Ectodermal cell (in vitro differentiated cells): ENCODE data around the gene SCAF8.
"Not testable (repeated sequence)": the region's sequence is repeated elsewhere in the genome, so short reads cannot be mapped to it uniquely, and the experiment has no call there.

Source experiments
- H3K27ac ChIP-seq: 2 replicates; pipeline ENCODE4 v1.7.0; 2013; ENCODE audit warnings: mild to moderate bottlenecking, low read depth, low read length; ENCODE audit not compliant: insufficient read depth, poor library complexity, severe bottlenecking
- H3K27me3 ChIP-seq: 2 replicates; pipeline ENCODE4 v1.7.0; 2013; ENCODE audit warnings: mild to moderate bottlenecking, low read length; ENCODE audit not compliant: insufficient read depth, control insufficient read depth, poor library complexity, severe bottlenecking
- H3K36me3 ChIP-seq: one replicate; pipeline ENCODE4 v1.7.0; 2013; ENCODE audit warnings: low read length; ENCODE audit not compliant: control insufficient read depth, insufficient read depth
- H3K4me1 ChIP-seq: one replicate; pipeline ENCODE4 v1.7.0; 2013; ENCODE audit warnings: low read length; ENCODE audit not compliant: control insufficient read depth, insufficient read depth
- H3K4me3 ChIP-seq: 2 replicates; pipeline ENCODE4 v1.7.0; 2013; ENCODE audit warnings: low read depth, low read length, control low read depth; ENCODE audit not compliant: insufficient read depth
- H3K9me3 ChIP-seq: 2 replicates; pipeline ENCODE4 v1.7.0; 2013; ENCODE audit warnings: mild to moderate bottlenecking, low read length, moderate library complexity; ENCODE audit not compliant: control insufficient read depth
- WGBS, 2 experiments: methylation state at CpG; one replicate each; pipeline ENCODE4 v1.1.7; 2013; ENCODE audit warnings: missing lambda C conversion rate in 2 of 2; 5-methylcytosine and 5-hydroxymethylcytosine counted together

The SCAF8 gene

GRCh38 chr6:154706389-154706788, 26.8 kb upstream of the SCAF8 start:
- Histone ChIP-seq H3K4me3 (no peak overlapping the region), H3K27ac (no peak overlapping the region), H3K9me3 (no peaks in the 10 kb centered on the region), H3K36me3 (no peaks in the 10 kb centered on the region), H3K27me3 (no peaks in the 10 kb centered on the region), H3K4me1 (no peaks in the 10 kb centered on the region)
- WGBS, 2 experiments = 90 to 98% methylated on average over 1 to 2 of the region's 2 CpGs

DNA sequence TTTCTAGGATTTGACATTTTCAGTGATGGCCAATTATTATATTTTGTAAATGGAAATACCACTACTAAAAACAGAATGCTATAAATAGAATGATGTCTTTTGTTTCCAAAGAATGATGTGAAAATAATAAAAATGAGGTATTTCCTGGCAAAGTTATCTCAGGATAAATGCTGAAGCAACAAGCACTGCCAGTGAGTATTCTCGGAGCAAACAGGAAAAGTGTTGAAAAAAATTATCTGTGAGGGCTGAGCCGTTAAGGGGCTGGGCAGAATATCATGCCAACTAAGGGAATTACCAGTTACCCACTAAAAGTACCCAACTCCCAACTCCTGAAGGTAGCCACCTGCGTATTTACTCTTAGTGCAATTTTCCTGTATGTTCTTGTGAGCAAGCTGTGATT, 23.6 kb upstream of the SCAF8 start:
- Histone ChIP-seq H3K27me3 (no peaks in the 10 kb centered on the region), H3K4me1 (no peaks in the 10 kb centered on the region), H3K4me3 (no peak overlapping the region), H3K9me3 (no peaks in the 10 kb centered on the region), H3K27ac (no peak overlapping the region), H3K36me3 (no peaks in the 10 kb centered on the region)
- WGBS, 2 experiments = 93 to 97% methylated on average over 2 to 3 of the region's 3 CpGs

- Histone ChIP-seq H3K36me3 (no peaks in the 10 kb centered on the region), H3K27ac (no peak overlapping the region), H3K4me3 (no peak overlapping the region), H3K9me3 (no peaks in the 10 kb centered on the region), H3K4me1 (no peaks in the 10 kb centered on the region), H3K27me3 (no peaks in the 10 kb centered on the region)
- WGBS, 2 experiments = 86 to 94% methylated on average over 1 to 2 of the region's 2 CpGs
Measured at GRCh38 chr6:154710689-154711088, 22.5 kb upstream of the SCAF8 start.

GRCh38 chr6:154715446-154715845, 17.8 kb upstream of the SCAF8 start:
- Histone ChIP-seq H3K4me3 (no peak overlapping the region), H3K27ac (no peak overlapping the region), H3K36me3 (no peaks in the 10 kb centered on the region), H3K4me1 (no peaks in the 10 kb centered on the region), H3K27me3 (no peaks in the 10 kb centered on the region), H3K9me3 (no peaks in the 10 kb centered on the region)
- WGBS, 2 experiments = 71 to 100% methylated on average over 1 of the region's 1 CpG

DNA sequence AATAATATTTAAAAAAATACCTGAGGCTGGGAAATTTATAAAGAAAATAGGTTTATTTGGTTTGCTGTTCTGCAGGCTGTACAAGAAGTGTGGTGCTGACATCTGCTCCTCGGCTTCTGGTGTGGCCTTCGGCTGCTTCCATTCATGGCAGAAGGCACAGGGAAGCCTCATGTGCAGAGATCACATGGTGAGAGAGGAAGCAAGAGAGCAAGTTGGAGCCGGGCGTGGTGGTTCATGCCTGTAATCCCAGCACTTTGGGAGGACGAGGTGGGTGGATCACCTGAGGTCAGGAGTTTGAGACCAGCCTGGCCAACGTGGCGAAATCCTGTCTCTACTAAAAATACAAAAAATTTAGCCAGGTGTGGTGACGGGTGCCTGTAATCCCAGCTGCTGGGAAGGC, 16.9 kb upstream of the SCAF8 start:
- 90 to 92% methylated on average over 8 of the region's 8 CpGs for whole genome bisulfite sequencing, 2 experiments
- not testable (repeated sequence) for H3K27ac ChIP-seq, H3K27me3 ChIP-seq, H3K4me1 ChIP-seq, H3K9me3 ChIP-seq, H3K4me3 ChIP-seq, H3K36me3 ChIP-seq

GRCh38 chr6:154719433-154719832, 13.8 kb upstream of the SCAF8 start:
- Histone ChIP-seq H3K4me1 (no peaks in the 10 kb centered on the region), H3K4me3 (no peak overlapping the region), H3K27me3 (no peaks in the 10 kb centered on the region), H3K27ac (no peak overlapping the region), H3K36me3 (no peaks in the 10 kb centered on the region), H3K9me3 (no peaks in the 10 kb centered on the region)
- WGBS, 2 experiments = 95 to 98% methylated on average over 4 of the region's 4 CpGs

DNA sequence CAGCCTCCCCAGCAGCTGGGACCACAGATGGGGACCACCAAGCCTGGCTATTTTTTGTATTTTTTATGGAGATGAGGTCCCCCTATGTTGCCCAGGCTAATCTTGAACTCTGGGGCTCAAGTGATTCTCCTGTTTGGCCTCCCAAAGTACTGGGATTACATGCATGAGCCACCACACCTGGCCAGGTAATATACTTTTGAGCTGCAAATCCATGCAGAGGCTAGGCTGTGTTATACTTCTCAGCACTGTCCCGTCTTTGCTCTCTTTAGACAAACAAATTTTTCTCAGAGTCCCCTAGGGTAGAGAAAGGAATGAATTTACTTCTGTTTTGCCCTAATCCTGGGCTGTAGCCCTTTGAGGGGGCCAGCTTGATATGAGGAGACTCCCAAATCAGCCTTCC, 13.4 kb upstream of the SCAF8 start:
- no peak overlapping the region for H3K4me3 ChIP-seq
- 100% methylated on average over 1 of the region's 1 CpG for WGBS, 2 experiments
- no peaks in the 10 kb centered on the region for H3K36me3 ChIP-seq
- H3K4me1 ChIP-seq = no peaks in the 10 kb centered on the region
- H3K27me3 ChIP-seq = no peaks in the 10 kb centered on the region
- H3K9me3 ChIP-seq = no peaks in the 10 kb centered on the region
- no peak overlapping the region for H3K27ac ChIP-seq

GRCh38 chr6:154721460-154721859, 11.8 kb upstream of the SCAF8 start:
- H3K4me3 ChIP-seq = no peak overlapping the region
- H3K4me1 ChIP-seq = no peaks in the 10 kb centered on the region
- H3K9me3 ChIP-seq = no peaks in the 10 kb centered on the region
- H3K27me3 ChIP-seq = no peaks in the 10 kb centered on the region
- no peaks in the 10 kb centered on the region for H3K36me3 ChIP-seq
- WGBS, 2 experiments = 87 to 93% methylated on average over 6 of the region's 6 CpGs
- no peak overlapping the region for H3K27ac ChIP-seq

DNA sequence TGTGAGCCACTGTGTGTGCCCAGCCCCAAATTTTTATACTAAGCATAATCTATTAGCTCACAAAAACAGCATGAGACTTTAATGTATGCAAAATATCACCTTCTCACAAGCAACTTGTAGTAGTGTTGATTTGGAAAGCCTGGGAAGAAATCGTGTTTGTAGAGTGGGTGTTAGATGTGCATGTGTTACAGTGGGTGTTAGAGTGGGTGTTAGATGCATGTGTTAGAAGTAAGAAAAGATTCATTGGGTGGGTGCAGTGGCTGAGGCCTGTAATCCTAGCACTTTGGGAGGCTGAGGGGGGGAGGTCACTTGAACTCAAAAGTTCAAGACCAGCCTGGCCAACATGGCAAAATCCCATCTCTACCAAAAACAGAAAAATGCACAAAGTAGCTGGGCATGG, 6.3 kb upstream of the SCAF8 start:
- Histone ChIP-seq H3K4me3 (no peak overlapping the region), H3K27ac (no peak overlapping the region), H3K27me3 (no peaks in the 10 kb centered on the region), H3K36me3 (no peaks in the 10 kb centered on the region), H3K4me1 (peaks cover 7% of the 10 kb centered on the region), H3K9me3 (no peaks in the 10 kb centered on the region)
- WGBS, 2 experiments = 94 to 100% methylated on average over 1 of the region's 1 CpG

GRCh38 chr6:154731296-154732218, 1.7 kb upstream of the SCAF8 start:
- no peak overlapping the region for H3K27ac ChIP-seq
- no peak overlapping the region for H3K4me3 ChIP-seq
- 93 to 94% methylated on average over 24 of the region's 24 CpGs for WGBS, 2 experiments
- no peaks in the 10 kb centered on the region for H3K36me3 ChIP-seq
- peaks cover 10% of the 10 kb centered on the region for H3K4me1 ChIP-seq
- no peaks in the 10 kb centered on the region for H3K9me3 ChIP-seq
- H3K27me3 ChIP-seq = no peaks in the 10 kb centered on the region
